ENCODE measurements around the gene HECTD1.

- TF ChIP-seq POLR2A (IDR thresholded peaks at IDR 0.05; ENCODE audit: low read length), result no peak
- no peak for TF ChIP-seq GATA1 (IDR thresholded peaks at IDR 0.05; ENCODE audit: low read depth, low read length)
Measured at GRCh38 chr14:31137214-31137889, 70.2 kb downstream of the HECTD1 start.
